Measurements from ENCODE around the gene GREB1.

The GREB1 gene

DNA sequence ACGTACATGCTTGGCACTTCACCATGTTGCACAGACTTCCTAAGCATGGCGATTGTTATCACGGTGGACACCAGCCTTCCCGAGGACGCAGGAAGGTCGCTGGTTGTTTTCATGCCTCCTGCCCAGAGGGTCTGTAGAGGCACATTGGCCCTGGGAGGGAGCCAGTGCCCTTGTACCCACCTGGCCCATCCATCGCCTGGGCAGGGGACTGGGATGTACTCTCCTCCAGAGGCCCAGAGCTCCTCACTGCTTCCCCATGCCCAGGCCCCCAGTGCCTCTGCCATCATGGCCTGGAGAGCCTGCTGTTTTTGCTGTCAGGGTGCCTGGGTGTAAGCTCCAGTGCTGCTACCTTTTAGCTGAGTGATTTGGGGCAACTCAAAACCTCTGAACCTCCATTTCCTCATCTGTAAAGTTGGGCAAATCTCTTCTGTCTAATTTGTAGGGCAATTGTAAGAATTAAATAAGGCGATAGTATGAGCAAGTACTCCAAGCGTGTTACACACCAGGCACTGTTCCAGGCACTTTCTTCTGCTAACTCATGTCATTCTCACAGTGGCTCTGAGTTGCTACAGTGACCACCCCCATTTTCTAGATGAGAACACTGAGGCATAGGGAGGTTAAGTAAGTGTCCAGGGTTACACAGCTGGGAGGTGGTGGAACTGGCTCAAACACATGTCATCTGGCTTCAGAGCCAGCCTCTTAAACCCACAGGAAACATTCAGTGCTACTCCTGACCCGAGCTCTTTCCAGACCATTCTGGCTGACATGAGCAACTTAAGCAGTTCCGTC, 45.3 kb downstream of the GREB1 start:
- DNase-seq (ENCODE audit: low read depth, low spot score) = no peak

- DNase-seq (ENCODE audit: low read depth, low spot score) = no peak
These were observed 46.2 kb downstream of the GREB1 start for GRCh38 chr2:11579867-11580659.

GRCh38 chr2:11580697-11581096, 46.9 kb downstream of the GREB1 start:
- no peak for DNase-seq (ENCODE audit: low read depth, low spot score)

GRCh38 chr2:11581124-11581796, 47.4 kb downstream of the GREB1 start:
- no peak for DNase-seq (ENCODE audit: low read depth, low spot score)

GRCh38 chr2:11581797-11582611, 48.2 kb downstream of the GREB1 start:
- DNase-seq (ENCODE audit: low read depth, low spot score) = no peak

- no peak for DNase-seq (ENCODE audit: low read depth, low spot score)
These were observed 48.7 kb downstream of the GREB1 start for GRCh38 chr2:11582612-11582861.

DNA sequence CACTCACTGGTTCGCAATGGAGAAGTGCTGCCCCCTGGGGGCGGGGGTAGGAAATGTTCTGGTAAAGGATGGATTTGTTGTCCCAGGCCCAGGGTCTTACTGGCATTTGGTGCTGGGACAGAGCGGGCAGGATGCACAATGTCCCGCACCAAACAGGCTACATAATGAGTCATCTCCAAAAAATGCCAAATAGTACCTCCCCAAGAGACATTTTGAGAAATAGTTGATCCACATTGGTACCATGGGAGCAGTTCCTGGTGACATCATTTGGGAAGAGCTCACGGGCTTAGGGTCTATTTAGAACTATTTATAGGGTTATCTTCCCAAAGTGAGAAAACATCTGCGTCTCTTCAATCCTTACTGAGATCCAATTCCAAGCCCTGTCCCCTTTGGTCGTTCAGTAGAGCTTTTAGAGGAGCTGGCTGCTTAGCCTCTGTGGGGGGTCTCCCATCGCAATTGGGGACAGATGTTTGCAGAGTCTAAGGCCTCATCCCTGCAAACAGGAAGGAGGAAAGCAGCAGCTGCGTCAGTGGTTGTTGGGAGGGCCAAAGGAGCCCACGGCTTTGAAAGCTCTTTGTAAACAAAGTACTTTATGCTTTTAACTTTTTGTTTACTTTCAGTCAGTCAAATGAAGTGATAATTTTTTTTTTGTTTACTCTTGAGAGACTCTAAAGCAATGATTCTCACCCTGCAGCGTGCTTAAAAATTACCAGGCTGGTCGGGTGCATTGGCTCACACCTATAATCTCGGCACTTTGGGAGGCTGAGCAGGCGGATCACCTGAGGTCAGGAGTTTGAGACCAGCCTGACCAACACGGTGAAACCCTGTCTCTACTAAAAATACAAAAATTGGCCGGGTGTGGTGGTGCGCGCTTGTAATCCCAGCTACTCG, 49.3 kb downstream of the GREB1 start:
- DNase-seq (ENCODE audit: low read depth, low spot score) = peak; percentile 32

- DNase-seq (ENCODE audit: low read depth, low spot score) = peak; percentile 88
These were observed 50.1 kb downstream of the GREB1 start for GRCh38 chr2:11583840-11584524.

GRCh38 chr2:11584525-11585056, 50.7 kb downstream of the GREB1 start:
- no peak for DNase-seq (ENCODE audit: low read depth, low spot score)

- no peak for DNase-seq (ENCODE audit: low read depth, low spot score)
These were observed 51.2 kb downstream of the GREB1 start for GRCh38 chr2:11585071-11585470.

DNA sequence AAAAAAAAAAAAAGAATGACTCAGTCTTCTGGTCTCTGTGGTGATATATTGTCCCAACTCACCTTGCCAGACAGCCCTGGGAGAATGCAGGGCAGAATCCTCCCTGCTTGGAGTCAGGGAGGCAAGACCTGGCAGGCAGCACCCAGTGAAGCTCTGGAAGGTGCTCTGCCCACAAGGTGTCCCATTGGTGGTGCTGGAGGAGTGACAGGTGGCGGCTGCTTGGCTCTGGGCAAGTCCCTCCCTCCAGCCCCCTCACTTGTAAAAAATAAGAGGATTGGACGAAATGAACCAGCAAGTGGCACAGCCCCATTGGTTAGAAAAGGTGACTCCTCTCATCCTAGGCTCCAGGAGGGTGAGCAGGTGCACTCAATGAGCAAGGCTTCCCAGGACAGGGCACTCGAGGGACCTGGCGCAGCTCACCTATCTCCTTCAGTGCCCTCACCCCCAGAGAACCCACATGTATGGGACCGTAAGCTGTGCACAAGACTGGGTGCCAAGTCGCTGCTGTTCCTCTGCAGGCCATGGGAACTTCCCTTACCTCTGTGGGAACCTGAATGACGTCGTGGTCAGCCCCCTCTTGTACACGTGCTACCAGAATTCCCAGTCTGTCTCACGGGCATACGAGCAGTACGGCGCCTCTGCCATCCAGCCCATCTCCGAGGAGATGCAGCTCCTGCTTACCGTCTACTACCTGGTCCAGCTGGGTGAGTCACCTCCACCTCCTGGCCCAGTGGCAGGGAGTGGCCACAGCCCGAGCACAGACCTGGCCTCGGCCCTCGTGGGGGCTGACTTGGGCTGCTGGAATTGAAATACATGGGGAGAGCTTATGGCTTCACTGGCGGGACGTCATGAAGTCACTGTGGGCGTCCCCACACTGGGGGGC, 54.6 kb downstream of the GREB1 start:
- no peak for DNase-seq (ENCODE audit: low read depth, low spot score)

DNA sequence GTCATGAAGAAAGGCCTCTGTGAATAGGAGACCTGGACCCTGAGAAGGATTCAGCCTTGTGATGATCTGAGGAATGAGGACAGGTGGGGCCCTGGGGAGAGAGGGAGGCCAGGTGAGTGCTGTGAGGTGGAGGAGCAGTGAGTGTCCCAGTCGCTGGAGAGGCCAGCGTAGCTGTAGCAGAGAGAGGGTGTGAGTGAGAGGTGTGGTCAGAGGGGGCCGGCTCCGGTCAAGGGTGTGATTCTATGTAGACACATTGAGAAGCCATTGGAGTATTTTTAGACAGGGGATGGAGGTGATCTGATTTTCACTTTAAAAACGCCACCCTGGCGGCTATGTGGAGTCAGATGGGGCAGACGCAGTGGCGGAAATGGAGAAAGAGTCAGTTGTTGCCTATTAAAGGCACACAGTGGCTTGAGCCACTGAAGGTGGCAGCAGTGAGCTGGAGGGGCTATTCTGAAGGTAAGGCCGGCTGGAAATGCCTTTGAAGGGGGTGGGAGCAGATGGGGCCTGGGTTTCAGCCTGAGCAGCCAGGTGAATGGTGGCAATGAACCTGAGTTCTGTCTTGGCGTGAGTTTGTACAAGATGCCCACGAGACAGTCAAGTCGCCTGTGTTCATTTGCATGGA, 55.6 kb downstream of the GREB1 start:
- no peak for DNase-seq (ENCODE audit: low read depth, low spot score)

DNA sequence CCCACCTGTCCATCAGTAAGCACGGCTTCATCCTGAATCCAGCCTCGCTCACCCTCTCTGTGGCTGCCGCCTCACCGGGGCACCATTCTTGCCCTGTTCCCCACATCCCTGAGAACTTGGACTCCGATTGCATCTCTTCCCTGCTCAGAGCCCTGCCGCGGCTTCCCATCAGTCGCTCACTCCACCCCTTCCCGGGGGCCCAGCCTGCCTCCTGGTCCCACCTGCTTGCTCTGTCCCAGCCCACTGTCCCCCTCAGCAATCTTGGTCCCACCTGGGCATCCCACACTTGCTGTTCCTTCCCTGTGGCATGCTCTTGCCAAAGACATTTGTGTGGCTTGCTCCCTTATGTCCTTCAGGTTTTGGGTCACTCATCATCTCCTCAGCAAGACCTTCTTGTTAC, 56.3 kb downstream of the GREB1 start:
- DNase-seq (ENCODE audit: low read depth, low spot score) = no peak

- no peak for DNase-seq (ENCODE audit: low read depth, low spot score)
These were observed 57.2 kb downstream of the GREB1 start for GRCh38 chr2:11591091-11591490.

GRCh38 chr2:11592671-11593574, 59.1 kb downstream of the GREB1 start:
- no peak for DNase-seq (ENCODE audit: low read depth, low spot score)

GRCh38 chr2:11596801-11597200, 63.0 kb downstream of the GREB1 start:
- DNase-seq (ENCODE audit: low read depth, low spot score) = no peak

DNA sequence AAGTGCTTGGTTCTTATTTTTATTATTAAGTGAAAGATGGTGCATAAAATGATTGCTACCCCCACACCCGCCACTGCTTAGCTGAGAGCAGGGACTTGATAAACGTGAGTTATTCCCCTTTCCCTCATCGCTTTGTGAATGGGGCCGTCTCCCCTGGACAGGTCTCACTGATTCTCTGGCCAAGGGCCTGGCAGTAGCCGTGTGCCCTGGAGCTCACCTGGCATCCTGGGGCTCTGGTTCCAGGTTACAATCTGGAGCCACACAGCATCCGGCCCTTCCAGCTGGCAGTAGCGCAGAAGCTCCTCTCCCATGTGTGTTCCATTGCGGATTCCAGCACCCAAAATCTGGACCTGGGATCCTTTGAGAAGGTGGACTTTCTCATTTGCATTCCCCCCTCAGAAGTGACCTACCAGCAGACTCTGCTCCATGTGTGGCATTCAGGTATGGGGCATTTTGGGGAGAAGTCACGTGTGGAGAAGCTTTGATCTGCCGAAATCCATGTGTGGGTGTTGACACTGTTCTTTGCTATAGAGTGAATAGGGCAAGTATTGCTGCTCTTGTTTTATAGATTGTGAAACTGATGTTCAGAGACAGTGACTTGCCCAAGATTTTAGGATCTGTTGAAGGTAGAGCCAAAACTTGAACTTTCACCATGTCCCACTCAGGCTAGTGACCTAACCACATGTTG, 63.8 kb downstream of the GREB1 start:
- no peak for DNase-seq (ENCODE audit: low read depth, low spot score)

Measured in activated naive CD8-positive, alpha-beta T cell treated with anti-CD3 and anti-CD28 coated beads, Interleukin-2, amount 50 U/mL, for 16 hours (primary cell).